Activated CD4-positive, alpha-beta T cell treated with anti-CD3 and anti-CD28 coated beads, Interleukin-2, amount 10 ng/mL, durations not matched to agents 7 days and 5 days (primary cell): ENCODE data around the gene SERPINA10. TPM values are rescaled to one million over a fixed set of nuclear protein-coding genes. Genes with fewer than 3 reads are reported as not detected.
"Not testable (repeated sequence)": the region's sequence is repeated elsewhere in the genome, so short reads cannot be mapped to it uniquely, and the experiment has no call there.

ENCODE experiments used
- CTCF ChIA-PET: fragments of 350-600 bp; sonication (Branson Sonifier 250); formaldehyde crosslinking; loops from one replicate; lab custom pipeline; 2021; ENCODE audit warnings: antibody characterized with exemption; lab: Charles Lee
- POLR2A ChIA-PET: fragments of 350-600 bp; sonication (Branson Sonifier 250); formaldehyde crosslinking; loops from one replicate; lab custom pipeline; 2021; ENCODE audit warnings: antibody characterized with exemption; lab: Charles Lee
- DNase-seq: peaks from one replicate; pipeline ENCODE4 v3.0.0-alpha.2; 2020
- H3K27ac Mint-ChIP-seq: one replicate; pipeline ENCODE4 v1.8.0; 2021; ENCODE audit warnings: mild to moderate bottlenecking, moderate library complexity, mixed read lengths
- H3K27me3 Mint-ChIP-seq: one replicate; pipeline ENCODE4 v1.8.0; 2021; ENCODE audit warnings: mixed read lengths
- H3K36me3 Mint-ChIP-seq: one replicate; pipeline ENCODE4 v1.8.0; 2021; ENCODE audit warnings: low read depth, mixed read lengths
- H3K4me1 Mint-ChIP-seq: one replicate; pipeline ENCODE4 v1.8.0; 2021; ENCODE audit warnings: mixed read lengths
- H3K4me3 Mint-ChIP-seq: one replicate; pipeline ENCODE4 v1.8.0; 2021; ENCODE audit warnings: mild to moderate bottlenecking, moderate library complexity, mixed read lengths
- H3K9me3 Mint-ChIP-seq: one replicate; pipeline ENCODE4 v1.8.0; 2021; ENCODE audit warnings: mixed read lengths
- total RNA-seq, 2 experiments: library from RNA; stranded (reverse); gene quantifications; one replicate each; pipeline ENCODE4 v1.2.3, GENCODE V29; 2021

Gene SERPINA10
- total RNA-seq, 2 experiments from 2014 or later, result not detected

DNA sequence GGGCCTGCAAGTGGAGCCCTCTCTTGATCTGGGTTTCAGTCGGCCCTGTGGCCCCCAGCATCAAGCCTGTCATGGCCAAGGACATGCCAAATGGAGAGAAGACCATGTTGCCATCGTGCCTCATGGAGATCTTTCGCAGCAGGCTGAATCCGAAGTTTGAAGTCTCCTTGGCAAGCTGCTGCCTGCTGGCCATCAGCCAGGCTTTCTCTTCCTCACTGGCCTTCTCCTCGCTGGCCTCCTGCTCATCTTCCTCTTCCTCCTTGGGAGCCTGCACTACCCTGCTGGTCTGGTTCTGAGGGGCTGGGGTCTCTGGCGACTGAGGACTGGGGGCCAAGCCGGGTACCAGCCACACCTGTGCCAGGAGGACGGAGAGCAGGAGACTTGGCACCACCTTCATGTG, 2.9 kb downstream of the SERPINA10 start:
- DNase-seq, result no peak
- Mint-ChIP-seq H3K9me3 (peaks cover 4% of the 10 kb centered on the region), H3K27ac (no peak overlapping the region), H3K27me3 (no peaks in the 10 kb centered on the region), H3K4me3 (no peak overlapping the region), H3K4me1 (peaks cover 7% of the 10 kb centered on the region), H3K36me3 (no peaks in the 10 kb centered on the region)
- CTCF ChIA-PET, result no interaction called here
- POLR2A ChIA-PET, result no interaction called here

DNA sequence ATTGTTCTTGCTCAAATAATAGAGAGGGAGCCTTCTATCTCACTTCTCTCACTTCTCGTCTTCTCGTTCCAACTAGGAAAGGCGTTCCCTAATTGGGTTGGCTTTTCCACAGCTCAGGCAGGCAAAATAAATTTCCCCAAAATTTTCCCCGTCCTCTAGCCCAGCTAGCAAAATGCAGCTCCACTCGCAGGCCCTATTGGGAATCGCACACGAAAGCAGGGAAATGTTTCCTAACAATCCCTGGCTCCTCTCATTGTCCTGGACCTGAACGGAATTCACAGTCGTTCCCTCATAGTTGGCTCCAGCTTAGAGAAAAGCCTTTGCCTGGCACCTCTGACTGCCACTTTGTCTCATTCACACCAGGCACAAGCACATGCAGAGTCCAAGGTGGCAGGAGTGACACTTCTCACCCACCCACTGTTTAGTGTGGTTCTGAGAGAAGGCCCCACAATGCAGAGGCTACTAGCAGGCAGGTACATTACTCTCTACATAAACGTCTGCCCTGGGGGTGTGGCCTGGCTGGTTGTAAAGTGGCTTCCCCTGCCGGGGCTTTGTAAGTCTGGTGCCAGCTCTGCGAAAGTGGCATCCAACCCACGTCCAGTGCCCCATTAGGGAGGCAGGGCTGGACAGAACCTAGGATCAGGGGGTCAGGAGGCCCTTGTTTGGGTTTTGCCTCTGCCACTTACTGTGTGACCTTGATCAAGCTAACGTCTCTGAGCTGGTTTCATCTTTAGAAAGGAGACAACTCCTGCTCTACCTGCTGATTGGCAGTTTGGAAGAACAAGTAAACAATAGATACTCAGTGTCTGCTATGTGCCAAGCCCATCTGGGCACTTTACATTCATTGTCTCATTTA, 4.2 kb downstream of the SERPINA10 start:
- no peak for DNase-seq
- Mint-ChIP-seq H3K27me3 (no peaks in the 10 kb centered on the region), H3K36me3 (no peaks in the 10 kb centered on the region), H3K9me3 (peaks cover 4% of the 10 kb centered on the region), H3K4me1 (peaks cover 7% of the 10 kb centered on the region), H3K27ac (no peak overlapping the region), H3K4me3 (no peak overlapping the region)
- CTCF ChIA-PET, result no interaction called here
- POLR2A ChIA-PET, result no interaction called here

DNA sequence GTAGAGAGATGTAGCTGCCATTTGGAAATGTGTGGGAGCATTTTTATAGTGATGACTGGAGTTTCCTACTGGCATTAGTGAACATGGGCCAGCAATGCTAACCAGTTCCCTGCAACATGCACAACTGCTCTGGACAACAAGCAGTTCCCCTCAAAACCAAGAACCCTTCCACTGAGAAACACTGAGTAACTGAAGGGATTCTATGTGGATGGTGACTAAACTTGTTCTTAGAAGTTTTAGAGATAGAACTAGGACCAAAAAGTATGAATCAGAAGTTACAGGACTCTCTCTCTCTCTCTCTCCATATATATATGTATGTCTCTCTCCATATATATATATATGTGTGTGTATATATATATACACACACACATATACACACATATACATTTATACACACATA, 7.9 kb downstream of the SERPINA10 start:
- Mint-ChIP-seq H3K4me1 (peaks cover 7% of the 10 kb centered on the region), H3K27ac (no peak overlapping the region), H3K9me3 (peaks cover 4% of the 10 kb centered on the region), H3K36me3 (no peaks in the 10 kb centered on the region), H3K27me3 (no peaks in the 10 kb centered on the region), H3K4me3 (no peak overlapping the region)
- ChIA-PET CTCF (no interaction called here), POLR2A (no interaction called here)
- no peak for DNase-seq

DNA sequence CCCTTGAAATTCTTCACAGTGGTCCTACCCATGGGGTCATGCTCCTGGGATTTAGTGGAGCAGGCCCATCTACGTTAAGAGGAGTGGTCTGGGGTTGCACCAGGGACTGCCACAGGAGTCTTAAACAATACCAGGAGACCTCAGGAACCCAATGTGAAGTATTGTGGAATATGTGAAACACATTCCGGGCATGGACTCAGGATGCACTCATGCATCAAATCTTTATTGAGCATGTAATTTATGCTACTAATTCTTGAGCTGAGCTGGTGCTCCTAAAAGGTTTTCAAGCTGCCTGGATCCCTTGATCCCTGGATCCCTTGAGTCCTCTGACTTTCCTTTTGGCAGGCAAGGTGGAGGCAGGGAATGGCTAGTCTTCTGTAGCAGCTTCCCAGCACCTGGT, 8.8 kb downstream of the SERPINA10 start:
- Mint-ChIP-seq H3K4me1 (peaks cover 7% of the 10 kb centered on the region), H3K9me3 (peaks cover 4% of the 10 kb centered on the region), H3K27me3 (no peaks in the 10 kb centered on the region), H3K27ac (no peak overlapping the region), H3K4me3 (no peak overlapping the region), H3K36me3 (no peaks in the 10 kb centered on the region)
- CTCF ChIA-PET, result no interaction called here
- no peak for DNase-seq
- POLR2A ChIA-PET, result no interaction called here

DNA sequence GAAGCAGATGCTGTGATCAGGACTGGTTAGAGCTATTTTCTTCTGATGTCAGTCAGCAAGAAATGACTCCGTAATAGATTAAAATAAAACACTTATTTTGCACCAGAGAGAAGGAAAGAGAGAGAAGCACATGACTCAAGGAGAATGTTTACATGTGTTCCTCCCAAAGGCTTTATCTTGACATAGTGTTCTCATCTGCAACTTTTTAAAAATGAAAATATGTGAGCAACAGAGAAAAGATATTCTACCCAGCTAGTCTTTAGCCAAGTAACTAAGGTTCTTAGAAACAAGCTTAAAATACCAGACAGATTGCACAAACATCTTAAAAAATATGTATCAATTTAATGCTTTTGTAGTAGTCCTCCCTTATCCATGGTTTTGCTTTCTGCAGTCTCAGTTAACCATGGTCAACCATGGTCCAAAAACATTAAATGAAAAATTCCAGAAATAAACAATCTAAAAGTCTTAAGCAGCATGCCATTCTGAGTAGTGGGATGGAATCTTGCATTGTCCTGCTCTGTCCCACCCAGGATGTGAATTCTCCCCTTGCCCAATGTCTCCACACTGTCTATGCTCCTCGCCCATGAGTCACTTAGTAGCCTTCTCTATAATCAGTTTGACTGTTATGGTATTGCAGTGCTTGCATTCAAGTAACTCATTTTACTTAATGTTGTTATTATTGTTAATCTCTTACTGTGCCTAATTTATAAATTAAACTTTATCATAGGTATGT, 9.9 kb downstream of the SERPINA10 start:
- Mint-ChIP-seq H3K27ac (no peak overlapping the region), H3K27me3 (no peaks in the 10 kb centered on the region), H3K36me3 (no peaks in the 10 kb centered on the region), H3K9me3 (peaks cover 4% of the 10 kb centered on the region), H3K4me3 (no peak overlapping the region), H3K4me1 (peaks cover 7% of the 10 kb centered on the region)
- no peak for DNase-seq
- CTCF ChIA-PET, result no interaction called here
- POLR2A ChIA-PET, result no interaction called here

DNA sequence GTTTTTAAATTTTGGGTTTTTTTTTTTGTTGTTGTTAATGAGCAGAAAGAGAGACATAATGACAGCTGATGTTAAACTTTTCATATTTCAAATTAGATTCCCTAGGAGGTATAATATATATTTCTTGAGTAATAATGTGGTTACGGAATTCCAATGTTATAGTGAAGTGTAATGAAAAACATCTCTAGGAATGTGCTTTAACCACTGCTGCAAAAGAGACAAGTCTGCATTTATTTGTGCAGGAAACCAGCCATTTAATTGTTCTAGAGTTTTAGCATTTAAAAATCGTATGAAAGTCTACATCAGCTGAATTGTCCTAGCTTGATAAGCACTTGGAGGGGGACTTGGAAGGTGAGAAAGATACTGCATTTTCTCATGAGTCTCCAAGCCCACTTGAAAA, 14.3 kb downstream of the SERPINA10 start:
- Mint-ChIP-seq H3K4me1 (no peaks in the 10 kb centered on the region), H3K27me3 (no peaks in the 10 kb centered on the region), H3K4me3 (no peak overlapping the region), H3K9me3 (no peaks in the 10 kb centered on the region), H3K36me3 (no peaks in the 10 kb centered on the region), H3K27ac (no peak overlapping the region)
- no peak for DNase-seq
- ChIA-PET POLR2A (no interaction called here), CTCF (no interaction called here)

DNA sequence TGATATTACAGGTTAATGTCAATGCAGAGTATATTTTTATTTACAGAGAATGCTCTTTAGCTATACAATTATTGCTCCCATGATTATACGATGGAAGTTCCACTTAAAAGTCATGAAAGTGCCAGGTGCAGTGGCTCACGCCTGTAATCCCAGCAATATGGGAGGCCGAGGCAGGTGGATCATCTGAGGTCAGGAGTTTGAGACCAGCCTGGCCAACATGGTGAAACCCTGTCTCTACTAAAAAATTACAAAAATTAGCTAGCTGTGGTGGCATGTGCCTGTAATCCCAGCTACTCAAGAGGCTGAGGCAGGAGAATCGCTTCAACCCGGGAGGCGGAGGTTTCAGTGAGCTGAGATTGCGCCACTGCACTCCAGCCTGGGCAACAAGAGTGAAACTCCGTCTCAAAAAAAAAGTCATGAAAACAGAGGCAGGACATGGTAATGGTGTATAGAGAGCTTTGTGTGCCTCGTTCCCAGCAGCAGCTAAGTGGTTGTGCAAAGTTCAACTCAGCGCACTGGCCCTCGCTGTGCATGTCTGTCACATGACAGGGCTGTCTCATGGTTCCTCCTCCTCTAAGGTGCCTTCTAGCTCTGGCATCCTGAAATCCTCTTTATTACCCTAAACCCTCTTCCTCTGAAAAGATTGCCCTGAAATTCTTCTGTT, 16.0 kb downstream of the SERPINA10 start:
- H3K9me3 Mint-ChIP-seq, DNase-seq, CTCF ChIA-PET, H3K36me3 Mint-ChIP-seq, H3K27ac Mint-ChIP-seq, H3K4me1 Mint-ChIP-seq, H3K4me3 Mint-ChIP-seq, H3K27me3 Mint-ChIP-seq, POLR2A ChIA-PET: not testable (repeated sequence)

DNA sequence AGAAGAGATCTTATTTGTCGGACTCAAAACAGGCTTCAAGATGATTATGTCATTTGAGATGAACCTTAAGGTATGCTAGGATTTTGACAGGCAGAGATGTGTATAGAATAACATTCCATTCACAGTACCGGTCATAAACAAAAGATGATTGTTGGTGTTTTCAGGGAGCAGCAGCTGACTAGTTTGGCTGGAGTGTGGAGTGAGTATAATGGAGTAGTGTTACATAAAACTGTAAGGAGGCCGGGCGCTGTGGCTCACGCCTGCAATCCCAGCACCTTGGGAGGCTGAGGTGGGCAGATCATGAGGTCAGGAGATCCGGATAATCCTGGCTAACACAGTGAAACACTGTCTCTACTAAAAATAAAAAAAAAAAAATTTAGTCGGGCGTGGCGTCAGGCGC, 23.9 kb downstream of the SERPINA10 start:
- POLR2A ChIA-PET, result no interaction called here
- no peak overlapping the region for H3K27ac Mint-ChIP-seq
- H3K4me3 Mint-ChIP-seq, result no peak overlapping the region
- DNase-seq, result no peak
- CTCF ChIA-PET, result interaction anchor here (0.6 kb wide), 1 partner anchor 37 kb away, joined by 4 read pairs; no protein-coding TSS in a partner anchor
- H3K4me1 Mint-ChIP-seq, result no peaks in the 10 kb centered on the region
- H3K36me3 Mint-ChIP-seq, result no peaks in the 10 kb centered on the region
- H3K27me3 Mint-ChIP-seq, result peaks cover 2% of the 10 kb centered on the region
- no peaks in the 10 kb centered on the region for H3K9me3 Mint-ChIP-seq

DNA sequence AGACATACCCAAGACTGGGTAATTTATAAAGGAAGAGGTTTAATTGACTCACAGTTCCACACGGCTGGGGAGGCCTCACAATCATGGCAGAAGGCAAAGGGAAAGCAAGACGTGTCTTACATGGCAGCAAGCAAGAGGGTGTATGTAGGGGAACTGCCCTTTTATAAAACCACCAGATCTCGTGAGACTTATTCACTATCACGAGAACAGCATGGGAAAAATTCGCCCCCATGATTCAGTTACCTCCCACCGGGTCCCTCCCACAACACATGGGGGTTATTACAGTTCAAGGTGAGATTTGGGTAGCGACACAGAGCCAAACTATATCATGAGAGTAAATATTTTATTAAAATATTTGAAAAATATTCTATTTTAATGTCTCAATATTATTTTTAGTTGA, 24.5 kb downstream of the SERPINA10 start:
- POLR2A ChIA-PET, H3K4me3 Mint-ChIP-seq, CTCF ChIA-PET, H3K27me3 Mint-ChIP-seq, H3K4me1 Mint-ChIP-seq, H3K36me3 Mint-ChIP-seq, H3K9me3 Mint-ChIP-seq, DNase-seq, H3K27ac Mint-ChIP-seq: not testable (repeated sequence)

DNA sequence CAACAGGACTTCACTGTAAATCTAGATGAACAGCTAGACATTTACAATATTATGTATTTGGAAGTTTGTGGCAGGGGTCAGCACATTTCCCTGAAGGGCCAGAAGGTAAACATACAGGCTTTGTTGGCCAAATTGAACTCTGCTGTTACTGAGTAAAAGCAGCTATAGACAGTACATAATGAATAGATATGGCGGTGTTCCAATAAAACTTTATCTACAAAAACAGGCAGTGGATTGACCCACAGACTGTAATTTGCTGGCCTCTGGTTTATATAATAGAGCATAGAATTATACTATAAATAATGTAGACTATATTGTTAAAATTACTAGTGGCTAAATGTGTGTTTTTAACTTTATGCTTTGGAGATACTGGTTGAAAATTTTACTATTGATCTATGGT, 25.7 kb downstream of the SERPINA10 start:
- ChIA-PET CTCF (no interaction called here), POLR2A (no interaction called here)
- H3K36me3 Mint-ChIP-seq, result no peaks in the 10 kb centered on the region
- H3K27me3 Mint-ChIP-seq, result peaks cover 2% of the 10 kb centered on the region
- H3K4me1 Mint-ChIP-seq, result no peaks in the 10 kb centered on the region
- no peak overlapping the region for H3K4me3 Mint-ChIP-seq
- DNase-seq, result no peak
- H3K27ac Mint-ChIP-seq, result no peak overlapping the region
- H3K9me3 Mint-ChIP-seq, result peaks cover 2% of the 10 kb centered on the region

DNA sequence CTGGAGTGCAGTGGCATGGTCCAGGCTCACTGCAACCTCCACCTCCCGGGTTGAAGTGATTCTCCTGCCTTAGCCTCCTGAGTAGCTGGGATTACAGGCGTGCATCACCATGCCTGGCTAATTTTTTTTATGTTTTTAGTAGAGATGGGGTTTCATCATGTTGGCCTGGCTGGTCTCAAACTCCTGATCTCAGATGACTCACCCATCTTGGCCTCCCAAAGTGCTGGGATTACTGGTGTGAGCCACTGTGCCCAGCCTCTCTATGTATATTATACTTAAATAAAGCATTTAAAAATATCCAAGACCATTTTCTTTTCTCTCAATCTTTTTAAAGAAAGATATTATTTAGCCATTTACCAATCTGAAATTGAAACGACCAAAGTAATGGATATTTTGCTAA, 28.9 kb downstream of the SERPINA10 start:
- H3K4me1 Mint-ChIP-seq, H3K9me3 Mint-ChIP-seq, DNase-seq, POLR2A ChIA-PET, H3K27me3 Mint-ChIP-seq, H3K27ac Mint-ChIP-seq, H3K4me3 Mint-ChIP-seq, CTCF ChIA-PET, H3K36me3 Mint-ChIP-seq: not testable (repeated sequence)

DNA sequence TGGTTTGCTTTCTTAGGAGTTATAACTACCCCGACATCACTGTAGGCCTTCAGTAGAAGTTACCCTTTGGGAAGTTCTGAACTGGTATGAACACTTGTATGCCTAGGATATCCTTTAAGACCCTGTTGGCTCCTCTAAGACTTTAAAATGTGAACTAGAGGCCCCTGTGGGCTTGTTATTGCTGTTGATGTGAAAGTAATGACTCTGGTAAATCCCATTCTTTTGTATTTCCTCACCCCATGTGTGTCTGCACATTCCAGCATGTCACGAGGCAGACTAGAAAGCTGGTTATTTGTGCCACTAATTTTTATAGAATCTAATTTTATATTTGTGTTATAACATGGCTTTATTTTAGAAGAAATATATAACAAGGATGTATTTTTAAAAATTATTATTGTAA, 48.9 kb downstream of the SERPINA10 start:
- Mint-ChIP-seq H3K4me1 (no peaks in the 10 kb centered on the region), H3K27ac (no peak overlapping the region), H3K4me3 (no peak overlapping the region), H3K27me3 (peaks cover 4% of the 10 kb centered on the region), H3K36me3 (peaks cover 3% of the 10 kb centered on the region), H3K9me3 (no peaks in the 10 kb centered on the region)
- no peak for DNase-seq
- ChIA-PET POLR2A (no interaction called here), CTCF (no interaction called here)

DNA sequence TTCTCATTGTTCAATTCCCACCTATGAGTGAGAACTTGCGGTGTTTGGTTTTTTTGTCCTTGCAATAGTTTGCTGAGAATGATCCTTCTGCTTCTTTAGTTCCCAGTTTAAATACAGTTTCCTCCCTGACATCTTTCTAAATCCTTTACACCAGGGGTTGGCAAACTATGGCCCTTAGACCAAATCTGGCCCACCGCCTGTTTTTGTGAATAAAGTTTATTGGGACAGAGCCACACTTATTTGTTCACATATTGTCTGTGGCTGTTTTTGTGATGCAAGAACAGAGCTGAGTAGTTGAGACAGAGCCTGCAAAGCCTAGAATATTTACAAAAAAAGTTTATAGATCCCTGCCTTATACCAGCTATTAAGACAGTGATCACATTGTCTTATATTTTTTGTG, 53.7 kb downstream of the SERPINA10 start:
- no peak overlapping the region for H3K27ac Mint-ChIP-seq
- peaks cover 2% of the 10 kb centered on the region for H3K27me3 Mint-ChIP-seq
- no peak for DNase-seq
- POLR2A ChIA-PET, result no interaction called here
- H3K36me3 Mint-ChIP-seq, result no peaks in the 10 kb centered on the region
- CTCF ChIA-PET, result no interaction called here
- no peaks in the 10 kb centered on the region for H3K9me3 Mint-ChIP-seq
- H3K4me1 Mint-ChIP-seq, result peaks cover 8% of the 10 kb centered on the region
- H3K4me3 Mint-ChIP-seq, result no peak overlapping the region
